ENCODE results near the gene CCDC78.

CCDC78 gene

GRCh38 chr16:680967-681745, 45.1 kb downstream of the CCDC78 start:
- FAIRE-seq (peak; percentile 75), DNase-seq (ENCODE audit: insufficient read length) (no peak)
- TF ChIP-seq POLR2AphosphoS5 (IDR thresholded peaks at IDR 0.05; ENCODE audit: low read depth, low read length) (no peak; the same call in 1 of the 2 replicates), POLR2A (IDR thresholded peaks at IDR 0.05; ENCODE audit: low read depth, low read length) (no peak), TAF1 (IDR thresholded peaks at IDR 0.05; ENCODE audit: borderline replicate concordance, low read depth, low read length) (no peak)

- FAIRE-seq: no peak
- DNase-seq (ENCODE audit: insufficient read length): no peak
- TF ChIP-seq POLR2AphosphoS5 (IDR thresholded peaks at IDR 0.05; ENCODE audit: low read depth, low read length) (no peak), TAF1 (IDR thresholded peaks at IDR 0.05; ENCODE audit: borderline replicate concordance, low read depth, low read length) (no peak), POLR2A (IDR thresholded peaks at IDR 0.05; ENCODE audit: low read depth, low read length) (no peak)
These were observed 45.7 kb downstream of the CCDC78 start for GRCh38 chr16:680625-680945.

- DNase-seq (ENCODE audit: insufficient read length): peak; percentile 84
- FAIRE-seq: peak; percentile 98
- TF ChIP-seq TAF1 (IDR thresholded peaks at IDR 0.05; ENCODE audit: borderline replicate concordance, low read depth, low read length) (no peak; the same call in 1 of the 2 replicates), POLR2AphosphoS5 (IDR thresholded peaks at IDR 0.05; ENCODE audit: low read depth, low read length) (0 out of 2 replicates have a peak, but pooled peaks have one; percentile 43), POLR2A (IDR thresholded peaks at IDR 0.05; ENCODE audit: low read depth, low read length) (peak; percentile 84; the same call in 1 of the 2 replicates)
These were observed 46.2 kb downstream of the CCDC78 start, which contains the start of gene STUB1 for GRCh38 chr16:679814-680624. TSS of gene STUB1 (plus strand) at chr16:680410. CDS start at chr16:680526, 116 bp downstream.

- no peak for TF ChIP-seq TAF1 (IDR thresholded peaks at IDR 0.05; ENCODE audit: borderline replicate concordance, low read depth, low read length)
- TF ChIP-seq POLR2AphosphoS5 (IDR thresholded peaks at IDR 0.05; ENCODE audit: low read depth, low read length): no peak
- no peak for TF ChIP-seq POLR2A (IDR thresholded peaks at IDR 0.05; ENCODE audit: low read depth, low read length)
- FAIRE-seq: peak; percentile 48
These were observed 47.1 kb downstream of the CCDC78 start for GRCh38 chr16:678858-679813.

GRCh38 chr16:678209-678857, 47.9 kb downstream of the CCDC78 start:
- FAIRE-seq (no peak), DNase-seq (ENCODE audit: insufficient read length) (no peak)
- no peak for TF ChIP-seq TAF1 (IDR thresholded peaks at IDR 0.05; ENCODE audit: borderline replicate concordance, low read depth, low read length)
- TF ChIP-seq POLR2AphosphoS5 (IDR thresholded peaks at IDR 0.05; ENCODE audit: low read depth, low read length): no peak
- no peak for TF ChIP-seq POLR2A (IDR thresholded peaks at IDR 0.05; ENCODE audit: low read depth, low read length)

More at GRCh38 chr16:678858-679813, 47.1 kb downstream of the CCDC78 start:
- DNase-seq (ENCODE audit: insufficient read length): no peak

GRCh38 chr16:677316-678190, 48.7 kb downstream of the CCDC78 start:
- DNase-seq (ENCODE audit: insufficient read length) (no peak), FAIRE-seq (no peak)
- no peak for TF ChIP-seq TAF1 (IDR thresholded peaks at IDR 0.05; ENCODE audit: borderline replicate concordance, low read depth, low read length)
- TF ChIP-seq POLR2A (IDR thresholded peaks at IDR 0.05; ENCODE audit: low read depth, low read length): no peak

- TF ChIP-seq POLR2AphosphoS5 (IDR thresholded peaks at IDR 0.05; ENCODE audit: low read depth, low read length) (no peak), TAF1 (IDR thresholded peaks at IDR 0.05; ENCODE audit: borderline replicate concordance, low read depth, low read length) (no peak), POLR2A (IDR thresholded peaks at IDR 0.05; ENCODE audit: low read depth, low read length) (no peak)
- no peak for FAIRE-seq
- no peak for DNase-seq (ENCODE audit: insufficient read length)
These were observed 49.3 kb downstream of the CCDC78 start for GRCh38 chr16:676913-677312.

GRCh38 chr16:676565-676902, 49.7 kb downstream of the CCDC78 start:
- FAIRE-seq (no peak), DNase-seq (ENCODE audit: insufficient read length) (no peak)
- no peak for TF ChIP-seq POLR2AphosphoS5 (IDR thresholded peaks at IDR 0.05; ENCODE audit: low read depth, low read length)
- no peak for TF ChIP-seq TAF1 (IDR thresholded peaks at IDR 0.05; ENCODE audit: borderline replicate concordance, low read depth, low read length)
- no peak for TF ChIP-seq POLR2A (IDR thresholded peaks at IDR 0.05; ENCODE audit: low read depth, low read length)

- TF ChIP-seq POLR2A (IDR thresholded peaks at IDR 0.05; ENCODE audit: low read depth, low read length) (no peak), TAF1 (IDR thresholded peaks at IDR 0.05; ENCODE audit: borderline replicate concordance, low read depth, low read length) (no peak), POLR2AphosphoS5 (IDR thresholded peaks at IDR 0.05; ENCODE audit: low read depth, low read length) (no peak)
- DNase-seq (ENCODE audit: insufficient read length) (no peak), FAIRE-seq (no peak)
These were observed 50.2 kb downstream of the CCDC78 start for GRCh38 chr16:675884-676564.
